ENCODE data around the gene CD37.
"Not testable (repeated sequence)": the region's sequence is repeated elsewhere in the genome, so short reads cannot be mapped to it uniquely, and the experiment has no call there.

Gene CD37

DNA sequence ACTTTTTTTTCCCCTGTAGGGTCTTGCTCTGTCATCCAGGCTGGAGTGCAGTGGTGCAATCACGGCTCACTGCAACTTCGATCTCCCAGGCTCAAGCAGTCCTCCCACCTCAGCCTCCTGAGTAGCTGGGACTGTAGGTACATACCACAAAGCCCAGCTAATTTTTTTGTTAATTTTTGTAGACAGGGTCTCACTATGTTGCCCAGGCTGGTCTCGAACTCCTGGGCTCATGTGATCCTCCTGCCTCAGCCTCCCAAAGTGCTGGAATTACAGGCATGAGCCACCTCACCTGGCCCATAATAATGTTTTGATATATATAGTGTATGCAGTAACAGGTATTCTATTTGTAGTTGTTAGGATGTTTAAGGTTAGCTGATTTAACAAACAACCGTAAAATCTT is 4.0 kb upstream of the CD37 start:
- not testable (repeated sequence) for DNase-seq (ENCODE audit: low spot score)

DNA sequence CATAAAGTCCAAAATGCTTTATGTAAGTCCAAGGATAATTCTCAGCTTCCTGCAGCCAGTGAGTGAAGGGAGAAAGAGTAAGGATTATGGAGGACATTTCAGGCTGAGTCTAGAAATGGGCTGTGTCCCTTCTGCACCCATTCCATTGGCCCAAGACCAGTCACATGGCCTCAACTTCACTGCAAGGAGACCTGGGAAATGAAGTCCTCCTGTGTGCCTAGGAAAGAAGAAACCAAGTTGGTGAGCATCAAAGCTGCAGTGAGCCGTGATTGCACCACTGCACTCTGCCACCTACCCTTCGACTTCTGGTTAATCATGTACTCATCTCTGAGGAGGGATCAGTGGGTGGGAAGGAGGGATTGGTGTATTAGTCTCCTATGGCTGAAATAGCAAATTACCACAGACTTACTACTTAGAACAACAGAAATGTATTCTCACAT is 3.6 kb upstream of the CD37 start:
- peak; percentile 8 for DNase-seq (ENCODE audit: low spot score)

DNA sequence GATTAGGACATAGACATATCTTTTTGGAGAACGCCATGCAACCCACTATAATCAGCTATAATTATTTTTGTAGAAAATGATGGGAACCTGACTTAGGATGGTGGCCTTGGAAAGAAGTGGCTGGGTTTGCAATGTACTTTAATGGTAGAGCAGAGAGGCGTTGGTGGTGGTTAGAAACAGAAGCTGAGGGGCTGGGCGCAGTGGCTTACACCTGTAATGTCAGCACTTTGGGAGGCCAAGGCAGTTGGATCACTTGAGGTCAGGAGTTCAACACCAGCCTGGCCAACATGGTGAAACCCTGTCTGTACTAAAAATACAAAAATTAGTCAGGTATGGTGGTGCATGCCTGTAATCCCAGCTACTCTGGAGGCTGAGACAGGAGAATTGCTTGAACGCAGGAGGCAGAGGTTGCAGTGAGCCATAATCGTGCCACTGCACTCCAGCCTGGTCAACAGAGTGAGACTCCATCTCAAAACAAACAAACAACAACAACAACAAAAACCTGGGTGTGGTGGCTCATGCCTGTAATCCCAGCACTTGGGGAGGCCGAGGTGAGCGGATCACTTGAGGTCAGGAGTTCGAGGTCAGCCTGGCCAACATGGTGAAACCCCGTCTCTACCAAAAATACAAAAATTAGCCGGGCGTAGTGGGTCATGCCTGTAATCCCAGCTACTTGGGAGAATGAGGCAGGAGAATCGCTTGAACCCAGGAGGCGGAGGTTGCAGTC is 2.4 kb upstream of the CD37 start:
- DNase-seq (ENCODE audit: low spot score), result not testable (repeated sequence)

- no peak for DNase-seq (ENCODE audit: low spot score)
Observed at GRCh38 chr19:49333418-49333805, 1.8 kb upstream of the CD37 start.

- DNase-seq (ENCODE audit: low spot score), result no peak
Observed at GRCh38 chr19:49333811-49334288, 1.4 kb upstream of the CD37 start.

DNA sequence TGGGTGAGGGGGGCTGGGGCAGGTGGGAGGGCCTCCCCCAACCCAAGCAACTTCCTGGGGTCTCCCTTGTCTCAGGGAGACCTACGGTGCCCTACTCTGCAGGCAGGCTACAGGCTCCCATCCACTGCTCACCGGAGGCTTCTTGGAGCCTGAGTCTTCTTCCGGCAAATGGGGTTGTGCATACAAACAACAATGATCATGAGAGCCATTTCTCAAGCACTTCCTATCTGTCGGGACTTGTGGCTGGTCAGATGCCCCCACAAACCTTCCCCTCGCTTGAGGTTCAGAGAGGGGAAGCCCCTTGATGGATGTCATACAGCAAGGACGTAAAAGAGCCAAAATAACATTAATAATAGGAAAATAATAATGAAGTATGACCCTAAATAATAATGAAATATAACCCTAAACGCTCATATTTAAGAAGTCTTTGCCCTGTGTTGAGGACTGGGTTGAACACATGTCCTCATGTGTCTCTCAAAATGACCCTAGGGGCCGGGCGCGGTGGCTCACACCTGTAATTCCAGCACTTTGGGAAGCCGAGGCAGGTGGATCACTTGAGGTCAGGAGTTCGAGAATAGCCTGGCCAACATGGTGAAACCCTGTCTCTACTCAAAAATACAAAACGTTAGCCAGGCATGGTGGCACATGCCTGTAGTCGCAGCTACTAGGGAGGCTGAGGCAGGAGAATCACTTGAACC is 727 bp downstream of the CD37 start:
- no peak for DNase-seq (ENCODE audit: low spot score)

GRCh38 chr19:49336482-49337266 is 1.5 kb downstream of the CD37 start:
- DNase-seq (ENCODE audit: low spot score), result no peak

DNA sequence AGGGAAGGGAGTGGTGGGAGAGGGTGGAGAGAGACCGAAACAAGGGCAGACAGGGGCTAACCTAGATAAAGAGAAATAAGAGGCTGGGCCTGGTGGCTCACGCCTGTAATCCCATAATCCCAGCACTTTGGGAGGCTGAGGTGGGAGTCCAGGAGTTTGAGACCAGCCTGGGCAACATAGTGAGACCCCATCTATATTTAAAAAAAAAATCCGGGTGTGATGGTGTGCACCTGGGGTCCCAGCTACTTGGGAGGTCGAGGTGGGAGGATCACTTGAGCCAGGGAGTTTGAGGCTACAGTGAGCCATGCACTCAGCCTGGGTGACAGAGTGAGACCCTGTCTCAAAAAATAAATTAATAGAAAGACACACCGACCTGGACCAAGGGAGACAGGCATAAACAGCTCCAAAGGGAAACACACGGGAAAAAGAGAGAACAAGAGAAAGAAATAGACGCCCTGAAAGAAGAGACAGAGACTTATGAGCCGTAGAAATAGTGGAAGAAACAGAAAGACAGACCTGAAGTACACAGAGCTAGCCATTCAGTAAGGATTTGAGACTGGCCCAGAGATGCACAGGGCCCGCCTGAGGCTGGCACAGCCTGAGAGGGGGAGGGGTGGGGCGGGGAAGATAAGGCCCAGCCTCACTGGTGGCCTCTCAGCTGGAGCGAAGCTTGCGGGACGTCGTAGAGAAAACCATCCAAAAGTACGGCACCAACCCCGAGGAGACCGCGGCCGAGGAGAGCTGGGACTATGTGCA is 2.2 kb downstream of the CD37 start:
- DNase-seq (ENCODE audit: low spot score), result no peak

DNA sequence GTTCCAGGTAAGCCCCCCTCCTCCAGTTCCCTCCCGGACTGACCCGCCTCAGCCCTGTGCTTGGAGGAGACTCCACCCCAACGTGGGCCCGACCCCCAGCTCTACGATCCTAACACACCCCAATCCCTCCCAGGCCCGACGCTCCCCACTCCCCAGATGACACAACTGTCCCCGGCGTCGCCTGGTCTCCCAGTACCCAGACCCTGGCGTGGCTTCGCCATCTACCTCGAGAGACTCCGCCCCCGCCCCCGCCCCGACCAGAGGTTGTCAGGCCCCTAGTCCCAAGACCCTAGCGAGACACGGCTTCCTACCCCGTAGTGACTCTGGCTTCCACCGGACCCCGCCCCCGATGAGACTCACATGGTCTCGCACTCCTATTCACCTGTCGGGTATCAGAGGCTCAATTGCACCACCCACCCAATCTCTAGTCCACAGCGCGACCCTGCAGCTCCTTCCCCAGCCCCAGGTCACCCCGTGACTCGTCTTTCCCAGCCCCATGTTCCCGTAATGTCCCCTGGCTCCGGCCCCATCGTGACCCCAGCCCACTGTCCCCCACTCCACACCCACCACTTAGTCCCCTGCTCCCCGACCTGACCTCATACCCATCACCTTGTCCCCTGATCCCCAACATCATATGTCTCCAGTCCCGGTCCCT is 2.9 kb downstream of the CD37 start:
- DNase-seq (ENCODE audit: low spot score), result no peak

DNA sequence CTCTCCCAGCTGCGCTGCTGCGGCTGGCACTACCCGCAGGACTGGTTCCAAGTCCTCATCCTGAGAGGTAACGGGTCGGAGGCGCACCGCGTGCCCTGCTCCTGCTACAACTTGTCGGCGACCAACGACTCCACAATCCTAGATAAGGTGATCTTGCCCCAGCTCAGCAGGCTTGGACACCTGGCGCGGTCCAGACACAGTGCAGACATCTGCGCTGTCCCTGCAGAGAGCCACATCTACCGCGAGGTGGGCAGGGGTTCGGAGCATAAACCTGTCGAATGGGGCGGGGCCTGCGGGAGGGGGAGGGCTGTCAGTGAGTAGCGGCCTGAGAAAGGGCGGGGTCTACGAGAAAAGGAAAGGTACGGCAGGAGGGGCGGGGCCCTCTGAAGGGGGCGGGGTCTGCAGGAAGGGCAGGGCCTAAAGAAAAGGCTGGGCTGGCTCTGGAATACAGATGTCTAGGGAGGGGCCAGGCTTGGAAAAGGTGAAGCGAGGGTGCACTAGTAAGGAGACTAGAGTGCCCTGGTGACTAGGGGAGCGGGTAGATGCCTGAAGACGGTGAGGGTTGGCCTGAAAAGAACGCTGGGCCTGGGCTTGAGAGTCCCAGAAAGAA is 3.6 kb downstream of the CD37 start:
- DNase-seq (ENCODE audit: low spot score), result no peak

- no peak for DNase-seq (ENCODE audit: low spot score)
Observed at GRCh38 chr19:49339301-49340068, 4.3 kb downstream of the CD37 start.

- DNase-seq (ENCODE audit: low spot score), result no peak
Observed at GRCh38 chr19:49340069-49340864, 5.1 kb downstream of the CD37 start.

GRCh38 chr19:49340865-49341718 is 5.9 kb downstream of the CD37 start:
- no peak for DNase-seq (ENCODE audit: low spot score)

DNA sequence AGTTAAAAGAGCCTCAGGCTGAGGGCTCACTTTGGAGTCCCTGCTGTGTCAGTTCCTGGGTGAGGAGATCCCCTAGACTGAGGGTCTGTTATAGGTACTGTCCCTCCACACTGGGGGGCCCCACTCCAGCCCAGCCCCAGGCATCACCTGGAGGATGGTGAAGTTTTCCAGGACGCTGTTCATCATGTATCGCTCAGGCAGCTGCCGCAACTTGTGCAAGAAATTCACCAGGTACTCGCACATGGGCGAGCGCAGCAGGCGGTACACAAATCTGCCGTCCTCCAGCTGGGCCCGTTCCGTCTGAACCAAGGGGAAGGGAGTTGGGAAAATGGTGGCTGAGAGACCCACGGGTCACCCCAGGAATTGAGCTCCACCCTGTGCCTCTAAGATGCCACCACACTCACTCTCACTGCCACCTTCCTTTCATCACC is 7.1 kb downstream of the CD37 start:
- DNase-seq (ENCODE audit: low spot score), result no peak

DNA sequence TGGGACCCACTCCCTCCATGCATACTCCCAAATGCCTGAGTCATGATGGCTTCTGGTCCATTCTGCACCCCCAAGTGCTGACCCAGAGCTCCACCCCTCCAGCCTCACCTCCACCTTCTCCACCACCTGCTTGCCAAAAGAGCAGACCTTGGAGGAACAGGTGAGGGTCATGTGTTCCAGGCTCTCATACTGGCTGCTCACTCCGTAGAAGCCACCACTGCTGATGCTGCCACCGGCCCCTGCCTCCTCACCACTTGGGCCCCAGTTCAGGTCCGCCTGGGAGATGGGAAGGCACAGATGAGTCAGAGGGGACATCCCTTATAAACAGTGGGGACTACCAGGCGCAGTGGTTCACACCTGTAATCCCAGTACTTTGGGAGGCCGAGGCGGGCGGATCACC is 7.9 kb downstream of the CD37 start:
- no peak for DNase-seq (ENCODE audit: low spot score)

DNA sequence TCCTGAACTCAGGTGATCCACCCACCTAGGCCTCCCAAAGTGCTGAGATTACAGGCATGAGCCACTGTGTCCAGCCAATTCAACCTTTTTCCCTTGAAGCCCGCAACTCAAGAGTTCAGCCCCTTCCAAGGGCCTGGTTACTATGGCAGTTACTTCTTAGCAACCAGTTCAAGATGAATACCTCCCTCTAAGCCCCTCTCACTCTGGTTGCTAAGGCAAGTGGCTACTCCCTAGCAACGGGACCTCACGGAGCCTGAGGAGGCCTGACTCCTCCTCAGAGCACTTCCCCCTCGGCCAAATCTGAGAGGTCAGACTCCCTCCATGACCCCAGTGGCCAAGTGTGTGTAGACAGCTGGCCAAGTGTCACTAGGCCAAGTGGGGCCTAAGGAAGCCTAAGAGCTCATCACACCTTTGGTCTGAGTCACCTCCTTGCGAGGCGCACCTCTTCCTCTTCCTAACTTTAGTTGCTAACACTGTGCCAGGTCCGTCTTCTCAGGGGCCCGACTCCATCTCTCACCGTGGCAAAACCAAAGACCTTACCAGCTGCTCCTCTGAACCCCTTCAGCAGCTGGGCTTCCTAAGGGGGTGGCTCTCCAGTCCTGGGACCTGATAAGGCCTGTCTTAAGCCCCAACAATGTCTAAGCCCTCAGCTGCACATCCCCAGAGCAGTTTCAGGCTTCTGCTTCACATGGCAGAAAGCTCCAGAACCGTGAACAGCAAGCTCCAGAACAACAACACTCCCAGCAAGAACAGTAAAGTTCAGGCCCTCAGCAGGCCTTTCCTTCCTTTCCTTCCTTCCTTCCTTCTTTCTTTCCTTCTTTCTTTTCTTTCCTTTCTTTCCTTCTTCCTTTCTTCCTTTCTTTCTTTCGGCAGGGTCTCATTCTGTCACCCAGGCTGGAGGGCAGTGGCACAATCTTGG is 9.6 kb downstream of the CD37 start:
- no peak for DNase-seq (ENCODE audit: low spot score)

GRCh38 chr19:49347191-49347590 is 12.0 kb downstream of the CD37 start:
- DNase-seq (ENCODE audit: low spot score), result no peak

All from hematopoietic multipotent progenitor cell treated with erythropoietin and hydrocortisone succinate and interleukin-3 and kit ligand, for 15 days (in vitro differentiated cells).